ENCODE results near the gene OR2A25.
A peak's percentile ranks its signal among the peaks of the same experiment; 100 is the strongest.
"Not testable (repeated sequence)": the region's sequence is repeated elsewhere in the genome, so short reads cannot be mapped to it uniquely, and the experiment has no call there.

Gene OR2A25

GRCh38 chr7:144037414-144038035 lies 32.1 kb upstream of the OR2A25 start:
- H3K4me3 ChIP-seq (ENCODE audit: low read depth, low read length): no peak overlapping the region
- no peak for TF ChIP-seq CTCF (conservative IDR thresholded peaks at IDR 0.05; ENCODE audit: low read depth, low read length)
- peak; percentile 26 for DNase-seq (ENCODE audit: low read depth)

GRCh38 chr7:144038887-144039286 lies 30.7 kb upstream of the OR2A25 start:
- DNase-seq (ENCODE audit: low read depth): peak; percentile 50
- no peak overlapping the region for H3K4me3 ChIP-seq (ENCODE audit: low read depth, low read length)
- no peak for TF ChIP-seq CTCF (conservative IDR thresholded peaks at IDR 0.05; ENCODE audit: low read depth, low read length)

- no peak for TF ChIP-seq CTCF (conservative IDR thresholded peaks at IDR 0.05; ENCODE audit: low read depth, low read length)
- H3K4me3 ChIP-seq (ENCODE audit: low read depth, low read length): no peak within 1 kb of the TSS
- DNase-seq (ENCODE audit: low read depth): no peak
These were observed 21.0 kb upstream of the OR2A25 start, which contains the start of gene OR2A5 for GRCh38 chr7:144048648-144049047. Gene OR2A5, plus strand, starts transcription at chr7:144048948. Its CDS starts 1,454 bp downstream, at chr7:144050402.

GRCh38 chr7:144049491-144049890 lies 20.1 kb upstream of the OR2A25 start:
- H3K4me3 ChIP-seq (ENCODE audit: low read depth, low read length): no peak overlapping the region
- no peak for TF ChIP-seq CTCF (conservative IDR thresholded peaks at IDR 0.05; ENCODE audit: low read depth, low read length)
- no peak for DNase-seq (ENCODE audit: low read depth)

- no peak overlapping the region for H3K4me3 ChIP-seq (ENCODE audit: low read depth, low read length)
- no peak for TF ChIP-seq CTCF (conservative IDR thresholded peaks at IDR 0.05; ENCODE audit: low read depth, low read length)
- no peak for DNase-seq (ENCODE audit: low read depth)
These were observed 19.5 kb upstream of the OR2A25 start for GRCh38 chr7:144050093-144050492.

GRCh38 chr7:144050884-144051283 lies 18.7 kb upstream of the OR2A25 start:
- H3K4me3 ChIP-seq (ENCODE audit: low read depth, low read length); DNase-seq (ENCODE audit: low read depth): not testable (repeated sequence)

GRCh38 chr7:144057954-144058353 lies 11.7 kb upstream of the OR2A25 start:
- no peak for TF ChIP-seq CTCF (conservative IDR thresholded peaks at IDR 0.05; ENCODE audit: low read depth, low read length)
- no peak overlapping the region for H3K4me3 ChIP-seq (ENCODE audit: low read depth, low read length)
- DNase-seq (ENCODE audit: low read depth): peak; percentile 68

Data from choroid plexus epithelial cell (primary cell).